Endothelial cell of umbilical vein (primary cell): ENCODE data around the gene INPP5A. TPM values are rescaled to one million over a fixed set of nuclear protein-coding genes. Genes with fewer than 3 reads are reported as not detected.

Source experiments
- BruUV-seq: library from RNA; stranded (reverse); fragments of 400-500 nt; replicated peaks from 2 replicates; lab custom pipeline; 2021; lab: Mats Ljungman, UMichigan
- CTCF ChIA-PET: fragments of 300-600, 350-600 bp; sonication (Branson Sonifier 250); formaldehyde crosslinking; loops from one replicate; lab custom pipeline; 2021; ENCODE audit warnings: antibody characterized with exemption, inconsistent platforms; lab: Charles Lee
- POLR2A ChIA-PET: fragments of 300-600, 350-600 bp; sonication (Branson Sonifier 250); formaldehyde crosslinking; loops from one replicate; lab custom pipeline; 2021; ENCODE audit warnings: antibody characterized with exemption, inconsistent platforms; lab: Charles Lee
- DNase-seq: peaks from one replicate; pipeline ENCODE4 v3.0.0-alpha.2; 2011; ENCODE audit warnings: low read depth, low spot score
- FAIRE-seq: peaks from 2 replicates; lab custom pipeline; 2011; peaks lifted over from hg19 to GRCh38; lab: Jason Lieb, UNC
- H2AFZ ChIP-seq: 2 replicates; pipeline ENCODE4 v1.6.0; 2012; ENCODE audit warnings: low read depth, low read length, control low read depth, inconsistent platforms
- H3K27ac ChIP-seq: 2 replicates; pipeline ENCODE4 v1.5.1; 2011; ENCODE audit warnings: low read depth, mild to moderate bottlenecking, control low read depth, low read length, moderate library complexity; ENCODE audit not compliant: insufficient read depth
- H3K27me3 ChIP-seq, 2 experiments: 2 replicates each; pipeline versions ENCODE4 v1.6.0 to v1.6.1; 2011; ENCODE audit warnings: low read length in 2 of 2, mixed read lengths in 1 of 2; ENCODE audit not compliant: control insufficient read depth in 2 of 2, insufficient read depth in 2 of 2
- H3K36me3 ChIP-seq, 2 experiments: 2 replicates in 1 of 2; 3 replicates in 1 of 2; pipeline ENCODE4 v1.5.1; 2011; ENCODE audit warnings: low read length in 2 of 2, mild to moderate bottlenecking in 1 of 2, moderate library complexity in 1 of 2; ENCODE audit not compliant: control insufficient read depth in 2 of 2, insufficient read depth in 2 of 2; ENCODE audit errors: extremely low read depth in 1 of 2
- H3K4me1 ChIP-seq: 3 replicates; pipeline ENCODE4 v1.5.1; 2011; ENCODE audit warnings: mild to moderate bottlenecking, low read length; ENCODE audit not compliant: control insufficient read depth, insufficient read depth; ENCODE audit errors: extremely low read depth
- H3K4me2 ChIP-seq: 2 replicates; pipeline ENCODE4 v1.6.1; 2011; ENCODE audit warnings: low read length, control low read depth, mixed read lengths; ENCODE audit not compliant: insufficient read depth
- H3K4me3 ChIP-seq, 3 experiments: fragments of 200-600 bp in 1 of 3; sonication (generic), shearing (Covaris generic) in 1 of 3; replicated peaks in 1 of 3; 2 replicates each; pipeline ENCODE4 v1.5.1; 2011 to 2016; ENCODE audit warnings: control low read depth in 3 of 3, low read length in 3 of 3, mild to moderate bottlenecking in 2 of 3, inconsistent platforms in 1 of 3, low read depth in 1 of 3, moderate library complexity in 1 of 3; ENCODE audit not compliant: insufficient read depth in 1 of 3
- H3K79me2 ChIP-seq: 2 replicates; pipeline ENCODE4 v1.6.0; 2012; ENCODE audit warnings: low read length, inconsistent platforms; ENCODE audit not compliant: control insufficient read depth, insufficient read depth
- H3K9ac ChIP-seq: replicated peaks from 2 replicates; pipeline ENCODE3; 2011; ENCODE audit warnings: low read length, control low read depth; ENCODE audit not compliant: insufficient read depth; ENCODE audit errors: extremely low read depth
- H3K9me1 ChIP-seq: replicated peaks from 3 replicates; pipeline ENCODE4 v1.6.0; 2011; ENCODE audit warnings: mild to moderate bottlenecking, low read length; ENCODE audit not compliant: control insufficient read depth, insufficient read depth; ENCODE audit errors: extremely low read depth
- H3K9me3 ChIP-seq: replicated peaks from 2 replicates; pipeline ENCODE4 v1.5.1; 2012; ENCODE audit warnings: low read length, inconsistent platforms; ENCODE audit not compliant: control insufficient read depth, insufficient read depth
- H4K20me1 ChIP-seq: replicated peaks from 2 replicates; pipeline ENCODE3; 2011; ENCODE audit warnings: mild to moderate bottlenecking, low read length; ENCODE audit not compliant: control insufficient read depth, insufficient read depth; ENCODE audit errors: extremely low read depth
- EZH2 ChIP-seq: IDR thresholded peaks from 2 replicates; pipeline ENCODE4 v1.6.1; 2012; ENCODE audit warnings: borderline replicate concordance, low read depth, mild to moderate bottlenecking, moderate library complexity, low read length, inconsistent platforms; ENCODE audit not compliant: severe bottlenecking
- FOS ChIP-seq: IDR thresholded peaks from 2 replicates; pipeline ENCODE4 v1.6.1; 2011; ENCODE audit warnings: mild to moderate bottlenecking, low read length, moderate library complexity, borderline replicate concordance; ENCODE audit not compliant: insufficient read depth
- GATA2 ChIP-seq: IDR thresholded peaks from 2 replicates; pipeline ENCODE4 v1.7.0; 2011; ENCODE audit warnings: low read depth, mild to moderate bottlenecking, moderate library complexity, mixed read lengths, low read length; ENCODE audit not compliant: insufficient read length, insufficient read depth
- JUN ChIP-seq: IDR thresholded peaks from 2 replicates; pipeline ENCODE4 v1.6.1; 2011; ENCODE audit warnings: borderline replicate concordance, low read depth; ENCODE audit not compliant: insufficient read length, insufficient read depth
- MAX ChIP-seq: IDR thresholded peaks from 2 replicates; pipeline ENCODE4 v1.6.1; 2011; ENCODE audit not compliant: insufficient read depth, insufficient read length
- POLR2A ChIP-seq: IDR thresholded peaks from 2 replicates; pipeline ENCODE4 v1.6.1; 2012; ENCODE audit warnings: low read depth, mild to moderate bottlenecking, control low read depth, low read length
- POLR2AphosphoS5 ChIP-seq: IDR thresholded peaks from 2 replicates; pipeline ENCODE4 v1.6.1; 2012; ENCODE audit warnings: low read depth, mild to moderate bottlenecking, control low read depth, low read length, moderate library complexity; ENCODE audit not compliant: insufficient read depth
- dilution Hi-C: fragments of 300-500 bp; cut with MboI; formaldehyde crosslinking; loops from one replicate; pipeline ENCODE4 v1.15.0; 2019; ENCODE audit warnings: low sequenced_read_pairs; ENCODE audit not compliant: extremely low pct_ligation_motif_present
- intact Hi-C: fragments of 100-400 bp; cut with micrococcal nuclease; formaldehyde crosslinking; loops from one replicate; pipeline ENCODE4 v1.10.0; 2022
- polyA plus RNA-seq, 4 experiments: library from polyadenylated mRNA; depleted of rRNA in 3 of 4; stranded (reverse) in 3 of 4; unstranded in 1 of 4; fragments of >200 nt; gene quantifications; 2 replicates each; pipeline versions ENCODE4 v1.2.1 to v1.2.3, GENCODE V29; 2011 to 2012; ENCODE audit warnings: missing spikeins in 1 of 4
- total RNA-seq: library from RNA; stranded (reverse); gene quantifications from 2 replicates; pipeline ENCODE4 v1.2.3, GENCODE V29; 2021
- TF ChIP-seq, protein P1 (sequence below), 2 donors: IDR thresholded peaks; 1 replicate in 1 of 2; 2 replicates in 1 of 2; pipeline ENCODE4 v1.5.1; 2011; ENCODE audit warnings: low read length in 2 of 2, mild to moderate bottlenecking in 2 of 2, moderate library complexity in 2 of 2, control low read depth in 1 of 2, inconsistent platforms in 1 of 2, low read depth in 1 of 2; ENCODE audit not compliant: insufficient read depth in 1 of 2; ENCODE audit errors: extremely low read depth in 1 of 2

The INPP5A gene
- total and polyA plus RNA-seq, 2 donors (not counting 3 experiments of a cell fraction or from before 2014, with no cell fraction given), result 22.9 to 33.2 TPM

- no TSS peak for BruUV-seq
- Histone ChIP-seq H3K27me3 (no peaks in the 10 kb centered on the region), H3K27ac (no peak overlapping the region), H3K36me3 (no peaks in the 10 kb centered on the region), H3K9ac (no peak overlapping the region), H3K4me2 (no peak overlapping the region), H3K79me2 (no peaks in the 10 kb centered on the region), H3K9me3 (no peaks in the 10 kb centered on the region), H4K20me1 (no peaks in the 10 kb centered on the region), H2AFZ (no peak overlapping the region), H3K4me1 (no peaks in the 10 kb centered on the region), H3K9me1 (no peaks in the 10 kb centered on the region), H3K4me3 (no peak overlapping the region)
- DNase-seq, result no peak
- TF ChIP-seq GATA2 (no peak), POLR2AphosphoS5 (no peak)
- TF ChIP-seq, protein P1, sequence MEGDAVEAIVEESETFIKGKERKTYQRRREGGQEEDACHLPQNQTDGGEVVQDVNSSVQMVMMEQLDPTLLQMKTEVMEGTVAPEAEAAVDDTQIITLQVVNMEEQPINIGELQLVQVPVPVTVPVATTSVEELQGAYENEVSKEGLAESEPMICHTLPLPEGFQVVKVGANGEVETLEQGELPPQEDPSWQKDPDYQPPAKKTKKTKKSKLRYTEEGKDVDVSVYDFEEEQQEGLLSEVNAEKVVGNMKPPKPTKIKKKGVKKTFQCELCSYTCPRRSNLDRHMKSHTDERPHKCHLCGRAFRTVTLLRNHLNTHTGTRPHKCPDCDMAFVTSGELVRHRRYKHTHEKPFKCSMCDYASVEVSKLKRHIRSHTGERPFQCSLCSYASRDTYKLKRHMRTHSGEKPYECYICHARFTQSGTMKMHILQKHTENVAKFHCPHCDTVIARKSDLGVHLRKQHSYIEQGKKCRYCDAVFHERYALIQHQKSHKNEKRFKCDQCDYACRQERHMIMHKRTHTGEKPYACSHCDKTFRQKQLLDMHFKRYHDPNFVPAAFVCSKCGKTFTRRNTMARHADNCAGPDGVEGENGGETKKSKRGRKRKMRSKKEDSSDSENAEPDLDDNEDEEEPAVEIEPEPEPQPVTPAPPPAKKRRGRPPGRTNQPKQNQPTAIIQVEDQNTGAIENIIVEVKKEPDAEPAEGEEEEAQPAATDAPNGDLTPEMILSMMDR (IDR thresholded peaks at IDR 0.05; ENCODE audit: extremely low read depth in 1 of 2, insufficient read depth in 1 of 2, low read depth in 1 of 2, low read length in 2 of 2), result no peak
- no peak for FAIRE-seq
- dilution Hi-C loops, result no loop called here
- intact Hi-C loops, result no loop called here
- ChIA-PET CTCF (no interaction called here), POLR2A (no interaction called here)
These were observed 199.9 kb downstream of the INPP5A start for GRCh38 chr10:132737390-132738048.

DNA sequence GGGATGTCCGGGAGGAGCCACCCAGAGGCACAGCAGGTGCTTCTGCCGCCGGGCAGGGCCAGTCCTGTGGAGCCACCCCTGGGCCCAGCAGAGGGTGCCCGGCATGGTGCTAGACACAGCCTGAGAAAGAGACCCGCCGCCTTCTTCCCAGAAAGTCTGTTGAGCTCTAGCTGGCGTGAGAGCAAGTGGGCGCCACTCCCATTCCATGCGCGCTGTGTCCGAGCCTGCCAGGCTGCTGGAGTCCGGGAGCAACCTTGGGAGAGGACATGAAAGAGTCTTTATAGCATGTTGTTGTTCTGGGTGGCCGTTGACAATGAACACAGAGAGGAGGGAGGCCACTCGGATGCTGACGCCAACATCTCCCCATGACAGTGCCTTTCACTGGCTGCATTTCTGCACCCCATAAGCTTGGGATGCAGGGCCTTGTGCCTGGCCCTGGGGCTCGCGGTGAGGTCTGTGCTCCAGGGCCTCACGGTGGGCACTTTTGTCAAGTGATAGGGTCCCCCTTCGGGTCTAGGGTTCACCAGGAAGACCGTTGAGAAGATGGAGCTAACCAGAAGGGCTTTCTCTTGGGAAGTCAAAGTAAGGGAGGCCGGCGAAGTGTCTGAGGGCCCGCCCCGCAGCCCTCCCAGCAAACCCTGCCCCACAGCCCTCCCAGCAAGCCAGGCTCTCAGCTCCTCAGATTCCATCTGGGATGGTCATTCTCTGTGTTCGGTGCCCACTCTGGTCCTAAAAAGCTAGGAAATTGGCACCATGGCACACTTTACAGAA, 201.1 kb downstream of the INPP5A start:
- H3K9me1 ChIP-seq, result no peaks in the 10 kb centered on the region
- POLR2A ChIA-PET, result no interaction called here

More for the DNA sequence above, 201.1 kb downstream of the INPP5A start:
- Histone ChIP-seq H4K20me1 (no peaks in the 10 kb centered on the region), H3K9ac (no peak overlapping the region), H3K27ac (no peak overlapping the region), H3K9me3 (no peaks in the 10 kb centered on the region), H2AFZ (no peak overlapping the region), H3K4me1 (no peaks in the 10 kb centered on the region), H3K79me2 (no peaks in the 10 kb centered on the region), H3K27me3 (no peaks in the 10 kb centered on the region), H3K36me3 (no peaks in the 10 kb centered on the region), H3K4me2 (no peak overlapping the region), H3K4me3 (no peak overlapping the region)
- no peak for FAIRE-seq
- DNase-seq, result no peak
- CTCF ChIA-PET, result no interaction called here
- TF ChIP-seq POLR2A (no peak), MAX (no peak), EZH2 (no peak), POLR2AphosphoS5 (no peak), GATA2 (no peak), FOS (no peak), JUN (no peak)
- TF ChIP-seq, protein P1 (IDR thresholded peaks at IDR 0.05; ENCODE audit: extremely low read depth in 1 of 2, insufficient read depth in 1 of 2, low read depth in 1 of 2, low read length in 2 of 2), result no peak
- intact Hi-C loops (no loop called here), dilution Hi-C loops (no loop called here)
- BruUV-seq, result no TSS peak
